Kidney glomerular epithelial cell (primary cell): ENCODE results near the gene STUM.
"Not testable (repeated sequence)": the region's sequence is repeated elsewhere in the genome, so short reads cannot be mapped to it uniquely, and the experiment has no call there.

Source experiments
- DNase-seq: peaks from one replicate; lab custom pipeline; 2025; lab: John Stamatoyannopoulos, UW

STUM gene

GRCh38 chr1:226627924-226628611, 79.5 kb downstream of the STUM start:
- DNase-seq, result no peak

GRCh38 chr1:226628612-226629155, 80.1 kb downstream of the STUM start:
- no peak for DNase-seq

GRCh38 chr1:226629210-226629895, 80.8 kb downstream of the STUM start:
- DNase-seq, result no peak

- DNase-seq, result no peak
Observed at GRCh38 chr1:226629896-226630550, 81.5 kb downstream of the STUM start.

- DNase-seq, result no peak
Observed at GRCh38 chr1:226630592-226630991, 82.0 kb downstream of the STUM start.

GRCh38 chr1:226631229-226632000, 82.9 kb downstream of the STUM start:
- no peak for DNase-seq

- no peak for DNase-seq
Observed at GRCh38 chr1:226632169-226632879, 83.8 kb downstream of the STUM start.

- no peak for DNase-seq
Observed at GRCh38 chr1:226632922-226633351, 84.4 kb downstream of the STUM start.

GRCh38 chr1:226633541-226634165, 85.1 kb downstream of the STUM start:
- DNase-seq, result no peak

GRCh38 chr1:226634166-226634588, 85.6 kb downstream of the STUM start:
- DNase-seq, result no peak

- no peak for DNase-seq
Observed at GRCh38 chr1:226634611-226635246, 86.2 kb downstream of the STUM start.

- no peak for DNase-seq
Observed at GRCh38 chr1:226635456-226635941, 86.9 kb downstream of the STUM start.

GRCh38 chr1:226636847-226637096, 88.2 kb downstream of the STUM start:
- DNase-seq, result no peak

GRCh38 chr1:226637147-226637935, 88.8 kb downstream of the STUM start:
- DNase-seq, result no peak

GRCh38 chr1:226638001-226638601, 89.5 kb downstream of the STUM start:
- no peak for DNase-seq

GRCh38 chr1:226638608-226639007, 90.0 kb downstream of the STUM start:
- DNase-seq, result no peak

GRCh38 chr1:226639206-226639605, 90.6 kb downstream of the STUM start:
- DNase-seq, result not testable (repeated sequence)

- DNase-seq, result no peak
Observed at GRCh38 chr1:226639631-226640061, 91.1 kb downstream of the STUM start.
